Activated T-helper 17 cell treated with anti-CD3 and anti-CD28 coated beads, Interleukin-2, amount 50 U/mL, for 72 hours (primary cell): Measurements from ENCODE around the gene HSF4. TPM values are rescaled to one million over a fixed set of nuclear protein-coding genes. Genes with fewer than 3 reads are reported as not detected.
"Not testable (repeated sequence)": the region's sequence is repeated elsewhere in the genome, so short reads cannot be mapped to it uniquely, and the experiment has no call there.

Experiments
- ATAC-seq: fragments of 150-1000 bp; cut with Tn5 transposase; replicated peaks from 2 replicates; pipeline ENCODE4 v1.10.0; 2021; ENCODE audit warnings: mild to moderate bottlenecking, moderate library complexity
- H3K27ac Mint-ChIP-seq: one replicate; pipeline ENCODE4 v1.8.0; 2022; ENCODE audit warnings: mixed read lengths
- H3K27me3 Mint-ChIP-seq: one replicate; pipeline ENCODE4 v1.8.0; 2022; ENCODE audit warnings: mixed read lengths
- H3K36me3 Mint-ChIP-seq: one replicate; pipeline ENCODE4 v1.8.0; 2022; ENCODE audit warnings: low read depth, mild to moderate bottlenecking, mixed read lengths
- H3K4me1 Mint-ChIP-seq: one replicate; pipeline ENCODE4 v1.8.0; 2022; ENCODE audit warnings: mixed read lengths
- H3K4me3 Mint-ChIP-seq: one replicate; pipeline ENCODE4 v1.8.0; 2022; ENCODE audit warnings: mild to moderate bottlenecking, mixed read lengths
- H3K9me3 Mint-ChIP-seq: one replicate; pipeline ENCODE4 v1.8.0; 2022; ENCODE audit warnings: mixed read lengths
- total RNA-seq, 2 donors: library from RNA; stranded (reverse); gene quantifications; one replicate each; pipeline ENCODE4 v1.2.3, GENCODE V29; 2022

Gene HSF4, protein sequence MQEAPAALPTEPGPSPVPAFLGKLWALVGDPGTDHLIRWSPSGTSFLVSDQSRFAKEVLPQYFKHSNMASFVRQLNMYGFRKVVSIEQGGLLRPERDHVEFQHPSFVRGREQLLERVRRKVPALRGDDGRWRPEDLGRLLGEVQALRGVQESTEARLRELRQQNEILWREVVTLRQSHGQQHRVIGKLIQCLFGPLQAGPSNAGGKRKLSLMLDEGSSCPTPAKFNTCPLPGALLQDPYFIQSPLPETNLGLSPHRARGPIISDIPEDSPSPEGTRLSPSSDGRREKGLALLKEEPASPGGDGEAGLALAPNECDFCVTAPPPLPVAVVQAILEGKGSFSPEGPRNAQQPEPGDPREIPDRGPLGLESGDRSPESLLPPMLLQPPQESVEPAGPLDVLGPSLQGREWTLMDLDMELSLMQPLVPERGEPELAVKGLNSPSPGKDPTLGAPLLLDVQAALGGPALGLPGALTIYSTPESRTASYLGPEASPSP
- 100 to 1,000 TPM in 1 of 2 donors, 10 to 100 TPM in 1; 71.3 to 325 TPM for total RNA-seq

DNA sequence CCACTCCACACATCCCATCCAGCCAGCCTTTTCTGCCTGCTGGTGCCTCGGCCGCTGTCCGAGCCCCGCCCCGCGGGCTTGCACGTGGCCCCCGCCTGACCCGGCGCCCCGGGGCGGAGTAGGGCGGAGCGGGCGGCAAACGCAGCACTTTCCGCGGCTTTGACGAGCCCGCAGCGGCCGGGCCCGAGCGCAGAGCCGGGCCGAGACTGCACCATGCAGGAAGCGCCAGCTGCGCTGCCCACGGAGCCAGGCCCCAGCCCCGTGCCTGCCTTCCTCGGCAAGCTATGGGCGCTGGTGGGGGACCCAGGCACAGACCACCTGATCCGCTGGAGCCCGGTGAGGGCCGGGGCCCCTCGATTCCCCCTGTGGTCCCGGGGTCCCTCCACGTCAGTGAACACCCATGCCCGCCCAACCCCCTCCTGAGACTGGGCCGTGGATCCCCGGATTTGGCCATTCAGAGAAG, at the start of gene HSF4:
Gene HSF4 (plus strand): TSS at position 147 of the 463 bp plus-strand sequence. CDS start 67 bp downstream, at position 214.
- peaks cover 13% of the 10 kb centered on the region for H3K27me3 Mint-ChIP-seq
- H3K4me3 Mint-ChIP-seq: peak within 1 kb of the TSS; percentile 99
- H3K27ac Mint-ChIP-seq: no peak within 1 kb of the TSS
- peaks cover 83% of the 10 kb centered on the region for H3K36me3 Mint-ChIP-seq
- no peaks in the 10 kb centered on the region for H3K9me3 Mint-ChIP-seq
- ATAC-seq: no peak
- H3K4me1 Mint-ChIP-seq: peaks cover 10% of the 10 kb centered on the region

DNA sequence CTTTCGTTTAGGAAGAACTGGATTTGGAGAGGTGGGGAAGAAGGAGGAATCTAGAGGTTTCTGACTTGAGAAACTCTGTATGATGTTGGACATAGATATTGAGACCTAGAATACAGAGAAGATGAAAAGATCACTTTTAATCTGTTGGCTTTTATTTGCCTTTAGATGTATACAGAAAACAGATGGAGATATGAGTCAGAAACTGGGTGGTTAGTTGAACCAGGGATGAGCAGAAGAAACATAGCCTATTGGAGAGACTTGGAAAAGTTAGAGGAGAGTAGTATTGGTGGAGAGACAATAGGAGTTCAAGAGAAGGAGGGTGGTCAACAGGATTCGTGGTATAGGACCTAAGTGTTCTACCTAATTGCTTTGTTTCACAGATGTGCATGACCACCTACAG, 49.8 kb upstream of the HSF4 start:
- Mint-ChIP-seq H3K4me3 (no peak overlapping the region), H3K36me3 (peaks cover 35% of the 10 kb centered on the region), H3K4me1 (peaks cover 15% of the 10 kb centered on the region), H3K27me3 (no peaks in the 10 kb centered on the region), H3K27ac (peak overlapping the region; percentile 11), H3K9me3 (no peaks in the 10 kb centered on the region)
- ATAC-seq: no peak

DNA sequence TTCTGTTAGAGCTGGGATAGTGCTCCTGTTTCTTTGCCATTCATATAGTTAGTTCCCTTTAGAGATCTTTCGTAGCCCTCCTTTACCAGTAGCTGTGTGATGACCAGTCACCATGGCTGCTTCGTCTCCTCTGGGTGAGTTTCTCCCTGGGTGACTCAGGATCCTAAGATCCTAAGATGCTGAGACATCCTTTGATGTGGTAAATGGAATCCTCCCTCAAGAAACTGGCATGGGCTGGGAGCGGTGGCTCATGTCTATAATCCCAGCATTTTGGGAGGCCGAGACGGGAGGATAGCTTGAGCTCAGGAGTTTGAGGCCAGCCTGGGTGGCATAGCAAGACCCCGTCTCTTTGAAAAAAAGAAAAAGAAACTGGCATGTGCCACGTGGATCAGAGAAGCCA, 48.9 kb upstream of the HSF4 start:
- Mint-ChIP-seq H3K9me3 (no peaks in the 10 kb centered on the region), H3K36me3 (peaks cover 38% of the 10 kb centered on the region), H3K4me3 (no peak overlapping the region), H3K27me3 (no peaks in the 10 kb centered on the region), H3K4me1 (peaks cover 15% of the 10 kb centered on the region), H3K27ac (peak overlapping the region; percentile 11)
- no peak for ATAC-seq

DNA sequence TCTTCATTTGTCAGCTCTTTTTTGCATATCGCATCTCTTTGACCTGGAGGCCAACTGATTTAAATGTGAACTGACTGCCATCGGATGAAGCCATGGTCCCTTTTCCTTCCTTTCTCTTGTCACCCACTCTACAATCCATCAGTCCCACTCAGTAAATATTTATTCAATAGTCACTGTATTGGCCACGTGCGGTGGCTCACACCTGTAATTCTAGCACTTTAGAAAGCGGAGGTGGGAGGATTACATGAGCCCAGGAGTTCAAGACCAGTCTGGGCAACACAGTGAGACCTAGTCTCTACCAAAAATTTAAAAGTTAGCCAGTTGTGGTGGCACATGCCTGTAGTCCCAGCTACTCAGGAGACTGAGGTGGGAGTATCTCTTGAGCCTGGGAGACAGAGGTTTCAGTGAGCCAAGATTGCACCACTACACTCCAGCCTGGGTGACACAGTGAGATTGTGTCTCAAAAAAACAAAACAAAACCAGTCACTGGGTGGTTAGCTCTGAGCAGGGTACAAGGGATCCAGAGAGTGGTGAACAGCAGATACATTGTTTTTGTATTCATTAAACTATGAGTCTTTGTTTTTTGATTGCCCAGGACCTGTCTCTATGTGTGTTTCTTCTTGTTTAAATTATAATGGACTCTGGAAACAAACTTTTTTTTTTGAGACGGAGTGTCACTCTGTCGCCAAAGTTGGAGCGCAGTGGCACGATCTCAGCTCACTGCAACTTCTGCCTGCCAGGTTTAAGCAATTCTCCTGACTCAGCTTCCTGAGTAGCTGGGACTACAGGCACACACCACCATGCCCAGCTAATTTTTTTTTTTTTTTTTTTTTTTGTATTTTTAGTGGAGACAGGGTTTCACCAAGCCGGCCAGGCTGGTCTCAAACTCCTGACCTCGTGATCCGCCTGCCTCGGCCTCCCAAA, 47.9 kb upstream of the HSF4 start:
- peak overlapping the region; percentile 11 for H3K27ac Mint-ChIP-seq
- H3K27me3 Mint-ChIP-seq: no peaks in the 10 kb centered on the region
- no peak for ATAC-seq
- H3K9me3 Mint-ChIP-seq: no peaks in the 10 kb centered on the region
- peaks cover 43% of the 10 kb centered on the region for H3K36me3 Mint-ChIP-seq
- H3K4me1 Mint-ChIP-seq: peaks cover 15% of the 10 kb centered on the region
- no peak overlapping the region for H3K4me3 Mint-ChIP-seq

DNA sequence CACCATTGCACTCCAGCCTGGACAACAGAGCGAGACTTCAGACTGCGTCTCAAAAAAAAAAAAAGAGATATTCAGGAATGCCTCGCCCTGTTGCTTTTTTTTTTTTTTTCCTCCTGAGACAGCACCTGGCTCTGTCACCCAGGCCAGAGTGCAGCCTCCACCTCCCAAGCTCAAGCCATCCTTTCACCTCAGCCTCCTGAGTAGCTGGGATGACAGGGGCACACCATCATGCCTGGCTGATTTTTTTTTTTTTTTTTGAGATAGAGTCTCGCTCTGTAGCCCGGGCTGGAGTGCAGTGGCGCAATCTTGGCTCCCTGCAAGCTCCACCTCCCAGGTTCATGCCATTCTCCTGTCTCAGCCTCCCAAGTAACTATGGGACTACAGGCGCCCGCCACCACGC, 46.8 kb upstream of the HSF4 start:
- Mint-ChIP-seq H3K36me3 (peaks cover 45% of the 10 kb centered on the region), H3K4me3 (no peak overlapping the region), H3K27ac (no peak overlapping the region), H3K27me3 (no peaks in the 10 kb centered on the region), H3K9me3 (no peaks in the 10 kb centered on the region), H3K4me1 (peaks cover 15% of the 10 kb centered on the region)
- ATAC-seq: no peak

DNA sequence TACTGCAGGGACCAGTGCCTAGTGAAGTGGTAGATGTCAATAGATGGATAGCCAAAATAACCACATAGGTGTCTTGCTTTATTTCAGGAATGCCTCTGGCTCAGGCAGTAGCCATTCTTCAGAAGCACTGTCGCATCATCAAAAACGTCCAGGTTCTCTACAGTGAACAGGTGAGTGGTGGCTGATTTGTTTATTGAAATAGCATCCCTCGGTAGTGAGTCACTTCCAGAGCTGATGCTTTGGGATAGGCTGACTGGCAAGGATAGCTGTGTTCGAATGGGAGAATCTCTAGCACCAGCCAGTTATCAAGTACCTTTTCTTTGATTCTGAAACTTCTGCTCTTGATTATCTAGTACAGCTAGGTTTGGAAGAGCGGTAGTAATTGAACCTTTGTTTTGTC, 44.5 kb upstream of the HSF4 start:
- H3K9me3 Mint-ChIP-seq: no peaks in the 10 kb centered on the region
- ATAC-seq: no peak
- peaks cover 61% of the 10 kb centered on the region for H3K36me3 Mint-ChIP-seq
- H3K27ac Mint-ChIP-seq: no peak overlapping the region
- H3K4me3 Mint-ChIP-seq: no peak overlapping the region
- H3K4me1 Mint-ChIP-seq: peaks cover 7% of the 10 kb centered on the region
- H3K27me3 Mint-ChIP-seq: no peaks in the 10 kb centered on the region

DNA sequence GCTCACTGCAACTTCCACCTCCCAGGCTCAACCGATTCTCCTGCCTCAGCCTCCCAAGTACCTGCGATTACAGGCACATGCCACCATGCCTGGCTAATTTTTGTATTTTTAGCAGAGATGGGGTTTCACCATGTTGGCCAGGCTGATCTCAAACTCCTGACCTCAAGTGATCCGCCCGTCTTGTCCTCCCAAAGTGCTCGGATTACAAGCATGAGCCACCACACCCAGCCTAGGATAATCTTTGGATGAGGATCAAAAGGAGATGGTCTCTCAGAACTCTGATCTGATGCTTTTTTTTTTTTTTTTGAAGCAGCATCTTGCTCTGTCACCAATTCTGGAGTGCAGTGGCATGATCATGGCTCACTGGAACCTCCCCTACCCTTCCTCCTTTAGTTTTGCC, 41.7 kb upstream of the HSF4 start:
- H3K27me3 Mint-ChIP-seq, H3K9me3 Mint-ChIP-seq, ATAC-seq, H3K4me3 Mint-ChIP-seq, H3K4me1 Mint-ChIP-seq, H3K27ac Mint-ChIP-seq: not testable (repeated sequence)
- peaks cover 77% of the 10 kb centered on the region for H3K36me3 Mint-ChIP-seq

DNA sequence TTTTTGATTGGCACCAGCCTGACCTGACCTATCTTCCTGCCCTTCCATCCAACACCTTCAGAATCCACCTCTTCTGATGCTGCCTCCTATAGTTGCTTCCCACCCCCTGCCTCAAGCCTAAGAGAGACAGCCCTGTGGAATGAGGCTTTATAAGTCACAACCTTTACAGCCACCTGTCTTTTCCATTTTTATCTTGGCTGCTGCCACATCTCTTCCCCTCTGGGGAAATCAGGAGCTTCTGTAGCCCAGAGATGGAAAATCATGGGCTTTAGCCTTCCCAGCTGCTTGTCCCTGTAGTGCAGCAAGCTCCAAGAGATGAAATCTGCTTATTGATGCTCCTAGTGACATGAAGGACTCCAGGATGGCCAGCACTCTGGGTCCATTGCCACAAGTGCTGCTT, 36.1 kb upstream of the HSF4 start:
- H3K4me1 Mint-ChIP-seq: no peaks in the 10 kb centered on the region
- H3K4me3 Mint-ChIP-seq: no peak overlapping the region
- H3K27me3 Mint-ChIP-seq: no peaks in the 10 kb centered on the region
- H3K27ac Mint-ChIP-seq: peak overlapping the region; percentile 40
- no peak for ATAC-seq
- no peaks in the 10 kb centered on the region for H3K9me3 Mint-ChIP-seq
- H3K36me3 Mint-ChIP-seq: peaks cover 70% of the 10 kb centered on the region

DNA sequence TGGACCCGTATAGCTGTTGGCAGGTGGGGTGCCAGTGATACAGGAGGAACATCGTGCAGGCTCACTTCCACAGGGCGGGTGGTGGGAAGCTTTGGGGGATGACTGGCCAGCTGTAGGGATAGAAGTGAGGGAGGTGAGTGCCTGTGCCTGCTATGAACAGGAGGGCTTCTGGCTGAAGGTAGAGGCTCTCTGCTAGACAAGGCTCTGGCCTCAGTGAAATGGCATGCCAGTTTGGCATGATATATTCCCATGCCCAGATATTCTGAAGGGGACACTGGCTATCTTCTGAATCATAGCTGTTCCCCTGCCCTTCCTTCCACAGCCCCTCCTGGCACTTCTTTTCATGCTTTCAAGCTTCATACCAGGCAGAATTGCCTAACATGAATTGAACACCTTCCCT, 35.7 kb upstream of the HSF4 start:
- no peak overlapping the region for H3K4me3 Mint-ChIP-seq
- H3K9me3 Mint-ChIP-seq: no peaks in the 10 kb centered on the region
- no peak for ATAC-seq
- H3K27ac Mint-ChIP-seq: no peak overlapping the region
- H3K27me3 Mint-ChIP-seq: no peaks in the 10 kb centered on the region
- peaks cover 70% of the 10 kb centered on the region for H3K36me3 Mint-ChIP-seq
- H3K4me1 Mint-ChIP-seq: no peaks in the 10 kb centered on the region

DNA sequence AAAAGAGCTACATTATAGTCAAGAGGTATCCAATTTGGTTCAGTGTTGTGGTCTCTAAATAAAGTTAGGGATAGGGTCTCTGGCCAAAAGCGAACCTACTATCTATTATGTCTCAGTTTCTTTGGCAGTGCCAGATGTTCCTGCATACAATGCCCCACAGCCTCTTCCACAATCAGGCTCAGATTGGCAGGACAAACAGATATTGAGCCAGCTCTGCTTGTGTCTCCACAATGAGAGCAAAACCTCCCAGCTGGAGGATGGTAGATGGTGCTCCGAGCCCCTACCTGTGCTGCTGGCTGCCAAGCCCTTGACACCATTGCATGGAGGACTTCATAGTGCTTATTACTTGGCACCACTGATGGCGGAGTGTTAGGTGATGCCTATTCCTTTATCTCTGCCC, 35.1 kb upstream of the HSF4 start:
- no peak overlapping the region for H3K27ac Mint-ChIP-seq
- no peaks in the 10 kb centered on the region for H3K4me1 Mint-ChIP-seq
- H3K27me3 Mint-ChIP-seq: no peaks in the 10 kb centered on the region

DNA sequence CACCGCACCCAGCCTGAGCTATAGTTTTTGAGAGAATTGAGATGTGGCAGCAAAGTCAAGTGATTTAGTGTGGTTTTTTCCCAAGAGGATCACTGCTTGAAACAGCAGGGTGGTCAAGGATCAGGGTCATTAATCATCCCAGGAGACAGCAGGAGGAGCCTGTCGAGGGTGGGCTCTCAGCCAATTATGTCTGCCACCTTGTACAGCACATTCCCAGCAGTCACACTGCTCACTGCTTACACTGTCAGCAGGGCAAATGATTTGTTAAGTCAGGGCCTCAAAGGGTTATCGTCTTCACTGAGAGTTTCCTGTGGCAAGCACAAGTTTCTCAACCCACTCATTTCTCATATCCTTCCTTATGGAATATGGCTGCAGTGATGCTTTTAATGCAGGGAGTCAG, 26.9 kb upstream of the HSF4 start:
- Mint-ChIP-seq H3K27ac (no peak overlapping the region), H3K36me3 (peaks cover 83% of the 10 kb centered on the region), H3K27me3 (no peaks in the 10 kb centered on the region), H3K9me3 (no peaks in the 10 kb centered on the region), H3K4me3 (no peak overlapping the region), H3K4me1 (no peaks in the 10 kb centered on the region)
- no peak for ATAC-seq

More for the DNA sequence above, 35.1 kb upstream of the HSF4 start:
- no peaks in the 10 kb centered on the region for H3K9me3 Mint-ChIP-seq
- H3K4me3 Mint-ChIP-seq: no peak overlapping the region
- ATAC-seq: no peak
- peaks cover 70% of the 10 kb centered on the region for H3K36me3 Mint-ChIP-seq

DNA sequence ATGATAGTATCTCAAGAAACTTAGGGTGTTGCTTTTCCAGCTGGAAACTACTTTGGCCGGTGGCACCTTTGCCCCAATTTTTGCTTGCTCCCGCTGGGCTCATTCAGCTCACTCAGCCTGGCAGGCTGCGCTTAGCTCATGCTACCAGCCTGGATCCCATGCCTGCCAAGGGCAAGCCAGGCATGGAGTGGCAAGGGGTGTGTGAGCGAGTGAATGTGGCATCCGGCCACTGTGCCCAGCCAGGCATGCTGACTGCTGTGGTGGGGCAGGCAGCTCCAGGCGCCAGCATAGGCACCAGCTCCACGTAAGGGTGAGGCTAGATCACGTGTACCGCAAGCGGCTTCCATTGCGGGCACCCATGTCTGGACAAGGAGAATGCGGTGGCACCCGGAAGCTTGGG, 23.2 kb upstream of the HSF4 start:
- H3K27me3 Mint-ChIP-seq: no peaks in the 10 kb centered on the region
- ATAC-seq: no peak
- no peak overlapping the region for H3K27ac Mint-ChIP-seq
- H3K4me3 Mint-ChIP-seq: no peak overlapping the region
- peaks cover 84% of the 10 kb centered on the region for H3K36me3 Mint-ChIP-seq
- no peaks in the 10 kb centered on the region for H3K4me1 Mint-ChIP-seq
- H3K9me3 Mint-ChIP-seq: no peaks in the 10 kb centered on the region

DNA sequence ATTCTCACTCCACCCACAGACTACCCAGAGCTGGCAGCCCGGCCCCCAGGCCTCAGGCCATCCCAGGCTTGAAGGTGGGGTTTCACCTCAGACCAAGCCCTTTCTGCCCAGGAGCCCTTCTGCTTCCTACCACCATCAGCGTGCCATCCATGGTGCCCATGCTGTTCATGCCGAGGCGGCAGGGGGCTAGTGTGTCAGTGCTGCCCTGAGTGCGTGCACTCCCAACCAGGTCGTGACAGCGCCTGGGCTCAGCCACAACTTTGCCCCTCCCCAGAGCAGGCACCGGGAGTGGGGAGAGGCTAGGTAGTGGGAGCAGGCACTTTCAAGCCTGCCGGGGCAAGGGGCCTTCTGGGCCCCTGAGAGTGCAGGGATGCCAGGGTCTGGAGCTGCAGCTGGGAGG, 22.2 kb upstream of the HSF4 start:
- Mint-ChIP-seq H3K27me3 (no peaks in the 10 kb centered on the region), H3K9me3 (no peaks in the 10 kb centered on the region), H3K36me3 (peaks cover 81% of the 10 kb centered on the region), H3K4me3 (no peak overlapping the region), H3K4me1 (no peaks in the 10 kb centered on the region), H3K27ac (no peak overlapping the region)
- no peak for ATAC-seq

DNA sequence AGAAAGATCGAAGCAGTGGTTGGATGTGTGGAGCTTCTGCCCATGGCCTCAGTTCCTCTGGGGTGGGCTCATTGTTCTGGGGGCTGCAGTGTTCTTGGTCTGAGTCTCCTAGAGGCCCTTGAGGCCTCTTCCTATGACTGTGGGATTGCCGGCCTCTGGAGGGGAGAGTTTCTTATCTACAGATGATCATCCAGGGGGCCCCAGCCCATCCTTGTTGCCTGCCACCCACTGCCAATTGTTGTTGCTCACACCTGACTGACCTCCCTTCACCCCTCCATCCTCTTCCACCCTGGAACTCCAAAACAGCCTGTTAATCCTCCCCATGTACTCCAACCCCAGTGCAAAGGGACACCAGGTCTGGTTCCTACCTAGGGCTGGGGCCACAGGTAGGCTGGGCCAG, 19.6 kb upstream of the HSF4 start:
- Mint-ChIP-seq H3K4me3 (no peak overlapping the region), H3K9me3 (no peaks in the 10 kb centered on the region), H3K27me3 (no peaks in the 10 kb centered on the region), H3K4me1 (peaks cover 5% of the 10 kb centered on the region), H3K27ac (peak overlapping the region; percentile 41), H3K36me3 (peaks cover 80% of the 10 kb centered on the region)
- ATAC-seq: no peak
